Stimulated activated CD4-positive, alpha-beta T cell treated with anti-CD3 and anti-CD28 coated beads, TNF-alpha, amount 100 ng/mL, for 48 hours (primary cell): ENCODE measurements around the gene ZNF221.
"Not testable (repeated sequence)": the region's sequence is repeated elsewhere in the genome, so short reads cannot be mapped to it uniquely, and the experiment has no call there.

Source experiments
- DNase-seq, 3 donors: peaks; one replicate each; pipeline ENCODE4 v3.0.0-alpha.2; 2020; ENCODE audit warnings: low read depth in 3 of 3

Gene ZNF221

GRCh38 chr19:43950834-43951645 is at the start of gene ZNF221:
TSS of gene ZNF221 (plus strand) at chr19:43951228. CDS start at chr19:43962727, 11,499 bp downstream.
- DNase-seq = peak; percentile 43 to 53 (median 44)

GRCh38 chr19:43901395-43902390 is 49.3 kb upstream of the ZNF221 start:
- peak; percentile 36 to 69 (median 41) for DNase-seq

GRCh38 chr19:43902399-43902798 is 48.6 kb upstream of the ZNF221 start:
- no peak for DNase-seq

- DNase-seq = no peak
These were observed 45.1 kb upstream of the ZNF221 start for GRCh38 chr19:43905897-43906296.

GRCh38 chr19:43906774-43907173 is 44.3 kb upstream of the ZNF221 start:
- DNase-seq = no peak

- DNase-seq = no peak
These were observed 42.4 kb upstream of the ZNF221 start for GRCh38 chr19:43908659-43909058.

- DNase-seq = no peak
These were observed 40.1 kb upstream of the ZNF221 start for GRCh38 chr19:43910884-43911283.

GRCh38 chr19:43913383-43913782 is 37.6 kb upstream of the ZNF221 start:
- no peak for DNase-seq

GRCh38 chr19:43914051-43914450 is 37.0 kb upstream of the ZNF221 start:
- DNase-seq = no peak

GRCh38 chr19:43923875-43924274 is 27.2 kb upstream of the ZNF221 start:
- DNase-seq = no peak

GRCh38 chr19:43928820-43929219 is 22.2 kb upstream of the ZNF221 start:
- no peak for DNase-seq

GRCh38 chr19:43934055-43934984 is 16.7 kb upstream of the ZNF221 start:
- DNase-seq = no peak

GRCh38 chr19:43934985-43935708 is 15.9 kb upstream of the ZNF221 start, which contains the start of gene ZNF45:
TSS of gene ZNF45 (minus strand) at chr19:43935282. CDS start at chr19:43922185, 13,097 bp downstream.
- peak; percentile 72 to 84 (median 80) for DNase-seq

GRCh38 chr19:43936188-43936587 is 14.8 kb upstream of the ZNF221 start:
- no peak for DNase-seq

- no peak for DNase-seq
These were observed 11.3 kb upstream of the ZNF221 start for GRCh38 chr19:43939557-43940260.

GRCh38 chr19:43940719-43941118 is 10.3 kb upstream of the ZNF221 start:
- DNase-seq = no peak

- no peak for DNase-seq
These were observed 9.8 kb upstream of the ZNF221 start for GRCh38 chr19:43941209-43941608.

GRCh38 chr19:43947412-43947811 is 3.6 kb upstream of the ZNF221 start:
- not testable (repeated sequence) for DNase-seq

GRCh38 chr19:43949803-43950202 is 1.2 kb upstream of the ZNF221 start:
- not testable (repeated sequence) for DNase-seq

- no peak for DNase-seq
These were observed 5.8 kb downstream of the ZNF221 start for GRCh38 chr19:43956827-43957226.
